ENCODE results near the gene RND2.
"Not testable (repeated sequence)": the region's sequence is repeated elsewhere in the genome, so short reads cannot be mapped to it uniquely, and the experiment has no call there.

Gene RND2

DNA sequence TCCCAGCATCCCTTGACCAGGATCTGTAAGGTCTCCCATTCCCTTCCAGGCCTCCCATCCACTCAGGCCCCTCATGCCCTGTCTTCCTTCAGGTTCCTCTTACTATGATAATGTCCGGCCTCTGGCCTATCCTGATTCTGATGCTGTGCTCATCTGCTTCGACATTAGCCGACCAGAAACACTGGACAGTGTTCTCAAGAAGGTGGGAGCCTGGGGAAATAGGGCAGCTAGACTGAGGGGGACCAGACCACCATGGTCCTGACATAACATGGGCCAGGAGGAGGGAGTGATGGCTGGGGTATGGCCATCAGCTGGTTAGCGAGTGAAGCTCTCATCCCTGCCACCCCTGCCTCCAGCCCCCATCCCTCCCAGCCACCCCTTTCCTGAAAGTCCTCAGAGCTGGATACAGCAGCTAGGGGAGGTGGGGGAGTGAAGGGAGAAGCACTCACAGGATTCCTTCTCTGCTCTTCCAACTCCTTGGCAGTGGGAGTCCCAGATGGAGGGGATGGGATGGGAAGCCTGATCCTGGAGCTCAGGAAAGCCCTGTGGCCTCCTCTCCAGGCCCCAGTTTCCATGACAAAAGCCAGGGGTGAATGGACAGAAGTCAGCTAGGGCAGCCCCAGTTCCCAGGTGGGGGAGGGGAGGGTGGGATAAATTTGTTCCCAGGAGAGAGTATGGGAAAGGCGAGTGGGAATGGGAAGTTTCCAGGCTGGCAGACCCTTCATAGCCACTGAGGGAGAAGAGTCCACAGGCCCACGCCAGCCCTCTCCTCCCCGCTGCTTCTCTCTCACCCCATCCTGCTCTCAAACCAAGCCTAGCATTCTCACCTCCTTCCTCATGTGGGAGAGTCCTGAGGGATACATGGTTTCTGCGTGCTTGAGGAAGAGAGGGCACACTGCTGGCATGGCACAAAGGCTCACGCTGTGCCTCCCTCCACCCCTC, 2.3 kb downstream of the RND2 start:
- no peak for DNase-seq

DNA sequence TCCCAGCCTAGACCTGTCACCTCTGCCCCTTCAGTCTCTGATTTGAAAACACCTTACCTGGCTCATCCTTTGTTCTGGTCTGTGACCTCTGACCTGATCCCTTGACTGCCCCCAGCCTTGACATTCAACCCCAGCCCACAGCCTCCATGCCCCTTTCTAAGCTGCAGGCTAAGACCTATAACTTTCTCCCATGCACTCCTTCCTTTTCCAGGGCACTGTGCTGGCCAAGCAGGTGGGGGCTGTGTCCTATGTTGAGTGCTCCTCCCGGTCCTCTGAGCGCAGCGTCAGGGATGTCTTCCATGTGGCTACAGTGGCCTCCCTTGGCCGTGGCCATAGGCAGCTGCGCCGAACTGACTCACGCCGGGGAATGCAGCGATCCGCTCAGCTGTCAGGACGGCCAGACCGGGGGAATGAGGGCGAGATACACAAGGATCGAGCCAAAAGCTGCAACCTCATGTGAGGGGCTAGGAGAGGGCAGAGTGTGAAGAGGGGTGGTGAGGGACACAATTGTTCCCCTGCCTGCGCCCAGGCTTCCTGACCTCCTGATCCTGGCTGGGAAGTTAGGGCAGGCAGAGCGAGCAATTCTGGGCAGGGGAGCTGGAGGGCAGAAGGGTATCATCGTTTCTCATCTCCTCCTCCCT, 3.3 kb downstream of the RND2 start:
- no peak for DNase-seq

DNA sequence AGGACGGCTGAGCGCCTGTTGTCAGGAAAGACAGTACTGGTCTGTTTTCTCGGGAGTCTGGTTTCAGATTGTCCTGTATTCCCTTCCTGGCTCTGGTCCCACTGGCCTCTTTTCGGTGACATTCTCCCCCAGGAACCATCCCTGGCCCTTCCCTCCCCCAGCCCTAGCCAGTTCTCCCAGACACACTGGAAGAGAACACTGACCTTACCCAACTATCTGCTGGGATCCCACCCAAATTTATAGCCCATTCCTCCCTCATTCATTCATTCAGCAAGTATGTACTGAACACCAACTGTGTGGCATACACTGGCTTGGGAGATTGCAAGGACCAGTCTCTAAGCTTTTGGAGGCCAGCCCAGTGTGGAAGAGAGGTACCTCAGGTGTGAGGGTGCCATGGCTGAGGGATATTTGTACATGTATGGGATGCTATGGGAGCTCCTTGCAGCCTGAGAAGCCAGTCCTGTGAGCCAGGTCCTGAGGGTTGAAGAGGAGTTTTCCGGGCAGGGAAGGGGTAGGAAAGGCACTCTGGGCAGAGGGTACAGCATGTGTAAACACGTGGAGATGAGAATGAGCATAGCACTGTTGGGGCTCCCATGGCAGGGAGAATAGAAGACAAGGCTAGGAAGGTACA, 5.2 kb downstream of the RND2 start:
- DNase-seq = no peak

DNA sequence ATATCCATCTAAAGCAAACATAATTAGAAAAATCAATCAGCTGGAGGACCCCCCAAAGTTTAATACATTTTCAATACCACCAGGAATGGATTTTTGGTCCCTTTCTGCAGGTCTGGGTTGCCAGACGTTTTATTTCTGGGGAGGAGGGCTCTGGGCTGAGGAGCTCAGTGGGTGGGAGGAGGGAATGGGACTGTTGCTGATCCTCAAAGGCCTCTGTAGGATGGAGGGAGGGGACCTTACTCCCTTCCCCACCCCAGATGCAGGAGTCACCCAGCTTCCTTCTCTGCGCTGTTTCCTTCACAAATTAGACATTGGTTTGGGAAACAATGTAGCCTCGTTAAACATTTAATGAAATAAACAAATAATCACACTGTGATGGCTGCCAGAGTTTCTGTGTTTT, 6.6 kb downstream of the RND2 start:
- DNase-seq = no peak

DNA sequence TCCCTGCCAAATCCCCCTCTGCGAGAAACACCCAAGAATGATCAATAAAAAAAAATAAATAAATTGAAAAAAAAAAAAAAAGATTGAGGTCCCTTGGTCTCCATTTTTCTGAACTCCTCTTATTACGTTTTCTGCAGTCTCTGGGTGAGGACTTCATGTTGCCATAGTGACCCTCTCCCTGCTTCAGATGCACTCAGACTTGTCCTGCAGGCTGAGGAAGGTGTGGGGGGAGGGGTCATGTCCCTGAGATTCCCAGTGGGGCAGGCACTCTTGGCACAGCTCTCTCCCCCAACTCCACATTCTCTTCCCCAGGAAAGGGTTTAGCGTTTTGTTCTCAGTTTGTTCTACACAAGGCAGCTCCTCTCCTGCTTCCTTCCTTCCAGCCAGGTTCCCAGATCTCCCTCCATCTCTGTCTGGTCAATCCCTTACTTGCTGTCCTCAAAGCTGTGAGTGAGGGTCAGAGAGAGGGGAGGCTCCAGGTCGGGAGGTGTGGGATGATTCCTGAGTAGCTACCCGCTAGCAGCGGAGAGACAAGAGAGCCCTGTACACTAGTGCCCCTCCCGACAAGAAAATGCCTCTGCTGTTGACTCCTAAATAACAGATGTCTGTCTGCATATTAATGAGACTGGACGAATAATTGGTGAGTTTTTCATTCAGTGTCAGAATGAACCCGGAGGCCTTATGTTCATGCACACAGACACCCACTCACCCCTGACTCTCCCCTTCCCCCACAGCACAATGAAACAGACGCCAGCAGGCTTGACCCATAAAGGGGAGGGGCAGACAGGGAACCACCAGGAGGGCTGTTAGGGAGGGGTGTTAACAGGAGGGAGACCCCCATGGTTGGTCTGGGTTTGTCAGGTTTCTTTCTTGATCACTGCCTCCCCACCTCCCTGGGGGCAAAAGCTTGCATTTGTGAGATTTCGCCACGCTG, 9.2 kb downstream of the RND2 start:
- peak; percentile 61 for DNase-seq

DNA sequence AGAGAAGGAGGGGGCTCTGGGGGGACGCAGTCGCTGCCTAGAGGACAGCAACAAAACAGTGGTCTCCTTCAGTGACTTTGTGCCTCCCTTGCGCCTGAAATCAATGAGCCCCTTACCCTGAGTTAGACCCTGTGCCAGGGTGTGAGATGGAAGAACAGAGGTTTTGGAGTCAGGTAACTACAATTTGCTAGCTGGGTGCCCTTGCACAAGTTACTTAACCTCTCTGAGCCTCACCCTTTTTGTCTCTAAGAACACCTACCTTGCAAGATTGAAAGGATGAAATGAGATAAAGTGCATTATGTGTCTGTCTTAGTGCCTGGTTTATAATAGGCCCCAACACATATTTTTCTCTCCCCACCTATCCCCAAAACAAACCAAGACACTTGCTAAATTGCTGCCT, 9.9 kb downstream of the RND2 start:
- DNase-seq = no peak

DNA sequence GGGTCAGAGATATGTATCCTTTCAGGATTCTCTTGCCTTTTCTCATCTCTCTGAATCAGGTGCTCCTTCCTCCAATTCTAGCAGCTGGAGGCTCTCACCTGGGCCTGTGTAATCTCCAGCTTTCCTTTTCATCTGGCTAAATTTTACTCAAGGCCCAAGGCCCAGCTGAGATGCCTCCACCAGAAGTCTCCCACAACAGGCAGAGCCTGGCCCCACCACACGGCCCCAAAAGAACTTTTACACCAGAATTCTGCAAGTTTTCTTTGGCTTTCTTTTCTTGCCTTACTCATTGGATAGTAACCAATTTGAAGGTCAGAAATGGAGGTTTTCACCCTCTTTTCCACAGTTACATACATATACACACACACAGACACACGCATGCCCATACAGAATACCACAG, 14.6 kb downstream of the RND2 start:
- DNase-seq = no peak

DNA sequence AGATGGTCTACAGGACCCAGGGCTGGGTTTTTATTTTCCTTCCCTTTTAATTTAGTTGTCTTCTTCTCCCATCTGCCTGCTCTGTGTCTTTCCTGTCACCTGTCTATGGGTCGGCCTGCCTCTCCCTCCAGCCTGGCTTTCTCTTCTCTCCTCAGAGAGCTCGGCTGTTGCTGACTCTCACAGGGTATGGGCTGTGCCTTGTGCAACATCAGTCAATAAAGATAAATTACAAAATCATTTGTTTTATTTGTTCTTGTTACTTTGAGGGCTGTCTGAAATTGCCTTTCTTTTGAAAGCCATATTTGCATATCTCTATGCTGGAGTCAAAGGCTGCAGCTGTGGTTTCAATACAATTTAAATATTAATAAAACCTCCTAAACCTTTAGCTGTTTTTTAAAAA, 15.6 kb downstream of the RND2 start:
- DNase-seq = no peak

DNA sequence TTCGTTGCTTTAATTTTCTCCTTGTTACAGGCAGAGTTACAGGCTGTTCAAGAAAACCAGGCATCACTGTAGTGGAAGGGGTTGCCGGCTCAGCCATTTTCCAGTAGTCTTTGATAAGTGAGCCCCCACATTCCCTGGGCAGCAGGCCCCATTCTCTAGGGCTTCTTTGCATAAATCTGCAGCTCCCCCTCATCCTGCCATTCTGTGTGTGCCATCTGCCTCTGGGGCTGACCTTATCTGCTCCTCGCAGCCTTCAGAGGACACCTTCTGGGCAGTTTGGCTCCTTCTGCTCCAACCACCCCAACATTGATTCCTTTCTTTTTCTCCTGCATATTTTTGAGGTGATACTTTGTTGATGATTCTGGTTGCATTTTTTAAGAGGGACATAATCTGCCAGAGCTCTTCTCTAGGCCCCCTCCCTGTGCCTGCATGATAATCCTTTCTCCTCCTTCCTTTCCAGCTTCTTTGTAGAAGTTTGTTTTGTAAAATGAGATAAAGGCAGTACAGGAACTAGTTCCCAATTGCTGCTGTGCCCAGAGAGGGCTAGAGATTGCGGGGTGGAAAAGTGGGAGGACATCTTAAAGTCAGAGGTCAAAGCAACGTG, 17.1 kb downstream of the RND2 start:
- DNase-seq = no peak

DNA sequence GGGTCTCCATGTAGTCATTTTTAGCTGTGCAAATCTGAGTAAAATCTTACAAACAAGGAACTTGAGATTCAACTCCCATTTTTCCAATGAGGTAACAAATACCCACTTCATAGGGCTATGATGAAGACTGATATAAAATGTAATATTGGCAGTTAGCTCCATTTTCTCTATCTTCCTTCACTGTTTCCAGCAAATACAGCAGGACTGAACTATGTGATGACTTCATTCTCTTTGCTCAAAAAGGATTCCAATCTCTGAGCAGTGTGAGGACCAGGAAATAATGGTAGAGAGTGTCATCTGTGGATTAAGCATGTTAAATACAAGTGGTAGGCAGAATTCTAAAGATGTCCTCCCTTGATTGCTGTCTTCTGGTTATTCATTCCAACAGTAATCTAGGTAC, 18.3 kb downstream of the RND2 start:
- DNase-seq = no peak

DNA sequence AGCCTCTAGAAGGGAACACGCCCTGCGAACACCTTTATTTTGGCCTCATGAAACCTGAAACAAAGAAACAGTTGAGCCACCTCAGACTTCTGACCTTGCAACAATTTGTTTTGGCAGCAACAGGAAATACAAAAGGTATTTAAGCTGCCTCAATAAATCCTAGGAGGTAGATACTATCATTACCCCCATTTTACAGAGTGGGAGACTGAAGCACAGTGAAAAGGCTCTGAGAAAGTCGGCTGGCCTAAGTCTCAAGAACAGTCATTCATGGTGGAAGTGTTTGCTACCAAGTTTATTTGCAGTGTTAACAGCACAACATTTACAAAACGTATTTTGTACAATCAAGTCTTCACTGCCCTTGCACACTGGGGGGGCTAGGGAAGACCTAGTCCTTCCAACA, 19.0 kb downstream of the RND2 start:
- DNase-seq = no peak

DNA sequence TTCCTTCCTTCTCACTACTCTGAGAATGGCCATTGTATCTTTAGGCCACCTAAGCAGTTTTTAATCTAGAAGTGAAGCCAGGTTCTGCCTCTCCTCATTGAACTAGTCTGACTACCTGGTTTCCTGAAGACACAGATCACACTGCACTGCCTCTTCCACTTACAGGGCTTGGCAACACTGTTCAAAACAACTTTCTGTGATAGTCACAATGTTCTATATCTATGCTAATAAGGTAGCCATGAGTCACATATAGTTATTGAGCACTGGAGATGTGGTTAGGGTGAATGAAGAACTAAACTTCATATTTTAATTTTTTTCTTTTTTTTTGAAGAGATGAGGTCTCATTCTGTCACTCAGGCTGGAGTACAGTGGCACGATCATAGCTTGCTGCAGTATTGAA, 26.9 kb downstream of the RND2 start:
- DNase-seq = no peak

DNA sequence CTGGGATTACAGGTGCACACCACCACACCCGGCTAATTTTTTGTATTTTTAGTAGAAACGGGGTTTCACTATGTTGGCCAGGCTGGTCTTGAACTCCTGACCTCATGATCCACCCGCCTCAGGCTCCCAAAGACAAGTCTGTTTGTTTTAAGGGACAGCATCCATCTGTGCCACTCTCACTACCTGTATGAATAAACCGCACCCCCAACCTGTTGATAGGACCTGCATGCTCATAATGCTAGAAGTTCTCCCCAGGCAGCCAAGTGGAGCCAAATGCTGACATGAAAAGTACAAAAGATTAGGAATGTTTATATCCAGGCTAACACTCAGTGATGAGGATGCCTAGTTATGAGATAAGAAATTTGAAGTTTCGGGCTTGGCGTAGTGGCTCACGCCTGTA, 28.0 kb downstream of the RND2 start:
- DNase-seq = not testable (repeated sequence)

DNA sequence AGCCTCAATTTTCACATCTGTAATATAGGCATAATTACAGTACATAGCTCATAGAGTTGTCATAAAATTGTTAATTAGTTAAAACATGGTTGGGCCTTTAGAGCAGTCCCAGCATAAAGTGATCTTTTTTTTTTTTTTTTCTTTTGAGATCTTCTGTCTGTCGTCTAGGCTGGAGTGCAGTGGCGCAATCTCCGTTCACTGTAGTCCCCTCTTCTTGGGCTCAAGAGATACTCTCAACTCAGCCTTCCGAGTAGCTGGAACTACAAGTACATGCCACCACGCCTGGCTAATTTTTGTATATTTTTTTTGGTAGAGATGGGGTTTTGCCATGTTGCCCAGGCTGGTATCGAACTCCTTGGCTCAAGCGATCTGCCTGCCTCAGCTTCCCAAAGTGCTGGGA, 31.0 kb downstream of the RND2 start:
- no peak for DNase-seq

DNA sequence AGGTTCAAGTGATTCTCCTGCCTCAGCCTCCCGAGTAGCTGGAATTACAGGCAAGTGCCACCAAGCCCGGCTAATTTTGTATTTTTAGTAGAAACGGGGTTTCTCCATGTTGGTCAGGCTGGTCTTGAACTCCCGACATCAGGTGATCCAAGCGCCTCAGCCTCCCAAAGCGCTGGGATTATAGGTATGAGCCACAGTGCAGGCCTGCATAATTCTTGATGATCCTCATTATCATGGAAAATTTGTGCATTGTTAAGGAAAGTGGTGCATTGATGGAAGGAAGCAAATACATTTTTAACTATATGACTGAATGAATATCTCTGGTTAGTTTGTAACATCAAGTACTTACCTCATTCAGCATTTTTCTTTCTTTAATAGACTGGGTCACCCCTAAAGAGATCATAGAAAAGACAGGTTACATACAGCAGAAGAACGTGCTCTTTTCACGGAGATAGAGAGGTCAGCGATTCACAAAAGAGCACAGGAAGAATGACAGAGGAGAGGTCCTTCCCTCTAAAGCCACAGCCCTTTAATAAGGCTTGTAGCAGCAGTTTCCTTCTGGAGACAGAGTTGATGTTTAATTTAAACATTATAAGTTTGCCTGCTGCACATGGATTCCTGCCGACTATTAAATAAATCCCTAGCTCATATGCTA, 38.1 kb downstream of the RND2 start:
- DNase-seq = no peak

DNA sequence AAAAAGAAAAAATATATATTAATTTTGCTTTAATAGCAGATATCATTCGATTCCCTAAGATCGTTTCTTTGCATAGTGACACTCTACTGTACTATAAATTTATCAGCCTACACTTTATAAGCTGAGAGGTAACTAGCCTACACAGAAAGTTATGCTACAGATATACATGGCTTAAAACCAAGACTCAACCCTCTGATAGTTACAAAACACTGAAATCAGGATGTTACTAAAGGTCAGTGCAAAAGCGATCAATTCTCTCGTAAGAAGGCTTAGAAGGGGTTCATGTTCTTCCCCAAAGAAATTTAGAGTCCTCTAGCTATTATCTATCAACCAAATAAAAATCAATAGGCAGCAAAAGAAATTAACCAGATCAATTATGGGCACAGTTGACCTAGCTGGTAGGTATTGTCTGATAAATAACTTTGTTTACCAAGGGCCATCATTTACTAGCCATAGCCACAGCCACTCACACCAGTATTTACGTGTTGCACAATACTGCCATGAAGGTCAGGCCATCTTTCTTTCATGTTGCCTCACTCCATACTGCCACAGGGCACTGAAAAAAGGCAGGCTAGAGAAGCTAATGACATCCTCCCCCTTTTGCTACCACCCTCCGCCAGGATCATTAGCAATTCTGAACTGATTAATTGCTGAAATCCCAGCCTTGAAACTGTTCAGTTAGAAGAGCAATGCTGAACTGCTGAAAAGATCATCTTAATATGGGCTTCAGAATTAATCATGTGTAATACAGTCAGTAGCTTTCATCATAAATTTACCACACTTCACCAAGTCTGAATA, 43.7 kb downstream of the RND2 start:
- DNase-seq = no peak

DNA sequence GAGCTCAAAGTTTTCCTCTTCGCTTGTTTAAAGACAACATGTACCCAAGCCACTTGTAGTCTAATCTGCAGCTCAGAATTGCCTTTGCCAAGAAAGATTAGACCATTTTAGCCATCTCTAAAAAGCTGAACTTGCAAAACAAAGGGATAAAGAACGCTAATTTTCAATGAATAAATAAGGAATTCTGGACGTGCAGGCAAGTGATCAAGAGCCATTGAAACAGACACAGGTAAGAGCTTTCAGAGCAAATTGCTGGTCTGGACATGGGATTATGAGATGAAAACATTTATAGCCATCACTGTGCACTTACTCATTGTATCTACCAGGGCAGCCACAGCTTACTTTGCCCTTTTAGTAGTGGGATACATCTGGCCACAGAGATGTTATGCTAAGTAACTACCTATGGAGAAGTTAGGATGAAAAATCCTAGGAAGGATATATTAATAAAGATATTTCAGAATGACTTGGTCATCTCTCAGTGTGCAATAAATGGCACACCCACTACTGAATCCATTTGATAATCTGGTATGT, 44.4 kb downstream of the RND2 start:
- DNase-seq = no peak

DNA sequence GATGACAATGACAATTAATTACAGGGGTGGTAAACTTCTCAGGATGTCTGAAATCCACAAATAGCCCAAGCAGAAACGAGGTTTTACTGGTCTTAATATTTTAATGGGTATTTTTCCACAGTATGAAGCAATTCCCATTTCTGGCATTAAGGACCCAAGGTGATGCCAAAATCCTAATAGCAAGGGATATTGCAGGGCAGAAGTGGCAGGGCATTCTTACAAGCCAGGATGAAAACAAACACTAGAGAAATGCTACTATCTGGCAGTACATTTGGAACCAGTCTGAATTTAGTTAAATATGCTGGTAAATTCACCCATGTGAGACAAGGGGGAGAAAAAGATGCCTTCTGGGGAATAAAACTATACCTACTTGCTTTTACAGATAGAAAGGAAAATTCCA, 45.2 kb downstream of the RND2 start:
- no peak for DNase-seq

DNA sequence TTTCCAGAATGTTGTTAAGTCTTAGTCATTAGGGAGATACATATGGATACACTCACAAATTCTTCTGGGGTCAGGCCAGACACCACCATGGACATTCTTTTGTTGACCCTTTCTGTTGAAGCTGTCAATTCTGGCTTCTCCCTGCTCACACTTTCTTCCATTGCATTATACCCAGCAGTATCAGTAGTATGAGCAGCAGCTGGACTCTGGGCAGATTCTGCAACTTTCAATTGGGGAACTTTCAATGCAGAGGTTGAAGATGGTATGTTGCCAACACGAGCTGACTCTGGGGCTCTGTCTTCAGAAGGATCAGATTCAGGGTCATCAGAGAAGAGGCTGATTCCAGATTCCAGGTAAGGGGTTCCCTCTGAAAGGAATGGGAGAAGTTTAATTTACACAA, 45.8 kb downstream of the RND2 start:
- DNase-seq = no peak

DNA sequence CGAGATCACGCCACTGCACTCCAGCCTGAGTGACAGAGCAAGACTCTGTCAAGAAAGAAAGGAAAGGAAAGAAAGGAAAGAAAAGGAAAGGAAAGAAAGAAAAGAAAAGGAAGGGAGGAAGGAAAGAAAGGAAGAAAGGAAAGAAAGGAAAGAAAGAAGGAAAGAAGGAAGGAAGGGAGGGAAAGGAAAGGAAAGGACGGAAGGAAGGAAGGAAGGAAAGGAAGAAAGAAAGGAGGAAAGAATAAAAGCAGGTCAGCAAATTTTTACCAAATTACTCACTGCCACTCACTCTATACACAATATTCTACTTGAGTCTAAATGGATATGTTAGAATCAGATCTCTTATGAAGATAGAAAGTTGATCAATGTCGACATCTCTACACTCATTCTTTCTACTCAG, 49.8 kb downstream of the RND2 start:
- no peak for DNase-seq
